Thoracic aorta (tissue), 2 donors: ENCODE measurements around the gene MYCBP2. TPM values are rescaled to one million over a fixed set of nuclear protein-coding genes. Genes with fewer than 3 reads are reported as not detected.

Experiments used
- ATAC-seq: fragments of 150-250 bp; one replicate; pipeline ENCODE4 v1.8.0; 2017; ENCODE audit warnings: low read depth; ENCODE audit not compliant: insufficient number of reproducible peaks, low FRiP score
- DNase-seq: peaks from one replicate; pipeline ENCODE4 v3.0.0-alpha.2; 2020; ENCODE audit warnings: low spot score
- H3K27ac ChIP-seq, 2 donors: fragments of 200-600 bp; sonication (generic); 1 replicate in 1 of 2; 2 replicates in 1 of 2; pipeline ENCODE4 v1.5.1; 2016; ENCODE audit warnings: mild to moderate bottlenecking in 2 of 2, moderate library complexity in 2 of 2
- H3K27me3 ChIP-seq: fragments of 200-600 bp; sonication (generic); replicated peaks from 2 replicates; pipeline ENCODE4 v1.6.0; 2016; ENCODE audit warnings: mild to moderate bottlenecking; ENCODE audit not compliant: insufficient read depth
- H3K36me3 ChIP-seq: fragments of 200-600 bp; sonication (generic); one replicate; pipeline ENCODE4 v1.5.1; 2016
- H3K4me1 ChIP-seq, 2 donors: fragments of 200-600 bp; sonication (generic); 1 replicate in 1 of 2; 2 replicates in 1 of 2; pipeline versions ENCODE4 v1.5.1 to v1.6.0; 2016; ENCODE audit warnings: low read depth in 2 of 2, mild to moderate bottlenecking in 1 of 2; ENCODE audit not compliant: control insufficient read depth in 1 of 2
- H3K4me3 ChIP-seq: fragments of 200-600 bp; sonication (generic); 2 replicates; pipeline ENCODE4 v1.5.1; 2016; ENCODE audit warnings: mild to moderate bottlenecking
- H3K9me3 ChIP-seq: fragments of 200-600 bp; sonication (generic); 2 replicates; pipeline ENCODE4 v1.5.1; 2016
- CTCF ChIP-seq: fragments of 200-600 bp; sonication (generic); IDR thresholded peaks from one replicate; pipeline ENCODE4 v1.5.1; 2019; ENCODE audit warnings: antibody characterized with exemption
- total RNA-seq, 2 donors: library from RNA; depleted of rRNA; stranded (reverse); fragments of >200 nt; gene quantifications; one replicate each; pipeline versions ENCODE4 v1.1.0 to v1.2.3, GENCODE V29; 2016

MYCBP2 gene
- total RNA-seq, 2 donors from 2014 or later = 135 to 139 TPM

GRCh38 chr13:77235456-77236022 is 91.4 kb downstream of the MYCBP2 start:
- H3K4me3 ChIP-seq = no peak overlapping the region
- DNase-seq (no peak), ATAC-seq (no peak)
- no peak for TF ChIP-seq CTCF
- peaks cover 3% of the 10 kb centered on the region for H3K36me3 ChIP-seq
- H3K27me3 ChIP-seq = no peaks in the 10 kb centered on the region
- H3K4me1 ChIP-seq = no peaks in the 10 kb centered on the region
- no peaks in the 10 kb centered on the region for H3K9me3 ChIP-seq
- no peak overlapping the region for H3K27ac ChIP-seq

- Histone ChIP-seq H3K27ac (no peak overlapping the region), H3K4me3 (no peak overlapping the region), H3K4me1 (no peaks in the 10 kb centered on the region), H3K36me3 (peaks cover 3% of the 10 kb centered on the region), H3K9me3 (no peaks in the 10 kb centered on the region), H3K27me3 (no peaks in the 10 kb centered on the region)
- DNase-seq (no peak), ATAC-seq (no peak)
- TF ChIP-seq CTCF = no peak
These were observed 93.7 kb downstream of the MYCBP2 start for GRCh38 chr13:77233159-77233558.

- Histone ChIP-seq H3K4me3 (no peak overlapping the region), H3K27ac (no peak overlapping the region), H3K9me3 (no peaks in the 10 kb centered on the region), H3K4me1 (no peaks in the 10 kb centered on the region), H3K27me3 (no peaks in the 10 kb centered on the region), H3K36me3 (peaks cover 3% of the 10 kb centered on the region)
- no peak for DNase-seq
- no peak for ATAC-seq
- no peak for TF ChIP-seq CTCF
These were observed 96.3 kb downstream of the MYCBP2 start for GRCh38 chr13:77230560-77230959.

- ATAC-seq (no peak), DNase-seq (no peak)
- Histone ChIP-seq H3K27ac (no peak overlapping the region), H3K9me3 (no peaks in the 10 kb centered on the region), H3K27me3 (no peaks in the 10 kb centered on the region), H3K4me3 (no peak overlapping the region), H3K4me1 (no peaks in the 10 kb centered on the region), H3K36me3 (no peaks in the 10 kb centered on the region)
- no peak for TF ChIP-seq CTCF
These were observed 100.9 kb downstream of the MYCBP2 start for GRCh38 chr13:77225946-77226345.

- ATAC-seq = no peak
These were observed 104.0 kb downstream of the MYCBP2 start for GRCh38 chr13:77222909-77223308.

More at GRCh38 chr13:77222909-77223308, 104.0 kb downstream of the MYCBP2 start:
- Histone ChIP-seq H3K27me3 (no peaks in the 10 kb centered on the region), H3K27ac (no peak overlapping the region), H3K9me3 (no peaks in the 10 kb centered on the region), H3K36me3 (no peaks in the 10 kb centered on the region), H3K4me3 (no peak overlapping the region), H3K4me1 (no peaks in the 10 kb centered on the region)
- TF ChIP-seq CTCF = no peak
- no peak for DNase-seq
